Measurements from ENCODE around the gene ZNF568. TPM values are rescaled to one million over a fixed set of nuclear protein-coding genes. Genes with fewer than 3 reads are reported as not detected.
A peak's percentile ranks its signal among the peaks of the same experiment; 100 is the strongest.

ZNF568 gene
- total RNA-seq, 2 donors from 2014 or later, result 3.7 to 5.7 TPM

DNA sequence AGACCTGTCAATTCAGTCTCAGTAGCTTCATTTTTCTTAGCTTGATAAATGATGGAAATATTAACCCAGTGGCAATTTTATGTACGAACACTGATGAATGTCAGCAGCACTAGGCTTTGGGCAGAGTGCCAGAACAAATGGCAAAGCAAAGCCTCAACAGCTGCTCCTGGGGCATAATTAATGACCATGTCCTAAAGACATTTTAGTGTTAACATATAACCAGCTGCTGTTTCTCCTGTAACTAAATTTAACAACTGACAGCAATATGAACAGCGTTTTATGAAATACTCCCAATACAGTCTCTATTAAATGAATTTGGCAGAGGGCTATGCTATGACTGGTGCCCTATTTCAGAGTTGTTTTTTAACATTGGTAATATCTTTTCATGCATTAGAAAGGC, 47.1 kb downstream of the ZNF568 start:
- no peak overlapping the region for H3K9ac ChIP-seq (ENCODE audit: extremely low read depth, low read length, poor library complexity, severe bottlenecking)
- H3K36me3 Mint-ChIP-seq (ENCODE audit: low read depth), result peaks cover 5% of the 10 kb centered on the region
- no peaks in the 10 kb centered on the region for H3K4me1 Mint-ChIP-seq
- H3K36me3 ChIP-seq (ENCODE audit: control insufficient read depth, insufficient read depth, low read length), result no peaks in the 10 kb centered on the region
- H3K27ac ChIP-seq (ENCODE audit: low read depth, low read length), result no peak overlapping the region
- no peak overlapping the region for H3K4me3 Mint-ChIP-seq
- no peak overlapping the region for H3K27ac Mint-ChIP-seq
- H3K27me3 ChIP-seq (ENCODE audit: control insufficient read depth, insufficient read depth, low read length, poor library complexity, severe bottlenecking), result no peaks in the 10 kb centered on the region
- no peaks in the 10 kb centered on the region for H3K27me3 Mint-ChIP-seq (ENCODE audit: insufficient read depth)
- H3K9me3 ChIP-seq (ENCODE audit: control insufficient read depth, low read length), result peaks cover 77% of the 10 kb centered on the region
- no peak overlapping the region for H3K4me3 ChIP-seq (ENCODE audit: low read length)
- no peak for DNase-seq
- 69 to 90% methylated on average over 1 to 2 of the region's 2 CpGs for WGBS, 2 experiments (ENCODE audit: insufficient coverage in 1 of 2, insufficient read length in 1 of 2)
- no peaks in the 10 kb centered on the region for H3K4me1 ChIP-seq (ENCODE audit: control insufficient read depth, insufficient read depth, low read length)
- TF ChIP-seq, protein P1, sequence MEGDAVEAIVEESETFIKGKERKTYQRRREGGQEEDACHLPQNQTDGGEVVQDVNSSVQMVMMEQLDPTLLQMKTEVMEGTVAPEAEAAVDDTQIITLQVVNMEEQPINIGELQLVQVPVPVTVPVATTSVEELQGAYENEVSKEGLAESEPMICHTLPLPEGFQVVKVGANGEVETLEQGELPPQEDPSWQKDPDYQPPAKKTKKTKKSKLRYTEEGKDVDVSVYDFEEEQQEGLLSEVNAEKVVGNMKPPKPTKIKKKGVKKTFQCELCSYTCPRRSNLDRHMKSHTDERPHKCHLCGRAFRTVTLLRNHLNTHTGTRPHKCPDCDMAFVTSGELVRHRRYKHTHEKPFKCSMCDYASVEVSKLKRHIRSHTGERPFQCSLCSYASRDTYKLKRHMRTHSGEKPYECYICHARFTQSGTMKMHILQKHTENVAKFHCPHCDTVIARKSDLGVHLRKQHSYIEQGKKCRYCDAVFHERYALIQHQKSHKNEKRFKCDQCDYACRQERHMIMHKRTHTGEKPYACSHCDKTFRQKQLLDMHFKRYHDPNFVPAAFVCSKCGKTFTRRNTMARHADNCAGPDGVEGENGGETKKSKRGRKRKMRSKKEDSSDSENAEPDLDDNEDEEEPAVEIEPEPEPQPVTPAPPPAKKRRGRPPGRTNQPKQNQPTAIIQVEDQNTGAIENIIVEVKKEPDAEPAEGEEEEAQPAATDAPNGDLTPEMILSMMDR (conservative IDR thresholded peaks at IDR 0.05), result no peak
- peaks cover 80% of the 10 kb centered on the region for H3K9me3 Mint-ChIP-seq

- TF ChIP-seq, protein P1 (conservative IDR thresholded peaks at IDR 0.05), result no peak
- peaks cover 42% of the 10 kb centered on the region for H3K9me3 ChIP-seq (ENCODE audit: control insufficient read depth, low read length)
- no peaks in the 10 kb centered on the region for H3K27me3 ChIP-seq (ENCODE audit: control insufficient read depth, insufficient read depth, low read length, poor library complexity, severe bottlenecking)
- DNase-seq, result no peak
- Mint-ChIP-seq H3K4me3 (peak overlapping the region; percentile 63), H3K36me3 (ENCODE audit: low read depth) (peaks cover 12% of the 10 kb centered on the region), H3K27me3 (ENCODE audit: insufficient read depth) (peaks cover 4% of the 10 kb centered on the region), H3K27ac (no peak overlapping the region), H3K9me3 (peaks cover 72% of the 10 kb centered on the region), H3K4me1 (no peaks in the 10 kb centered on the region)
- H3K4me3 ChIP-seq (ENCODE audit: low read length), result no peak overlapping the region
- WGBS, 2 experiments (ENCODE audit: insufficient coverage in 1 of 2, insufficient read length in 1 of 2), result 94 to 95% methylated on average over 15 to 25 of the region's 25 CpGs
- H3K9ac ChIP-seq (ENCODE audit: extremely low read depth, low read length, poor library complexity, severe bottlenecking), result no peak overlapping the region
- H3K4me1 ChIP-seq (ENCODE audit: control insufficient read depth, insufficient read depth, low read length), result no peaks in the 10 kb centered on the region
- no peak overlapping the region for H3K27ac ChIP-seq (ENCODE audit: low read depth, low read length)
- H3K36me3 ChIP-seq (ENCODE audit: control insufficient read depth, insufficient read depth, low read length), result no peaks in the 10 kb centered on the region
These were observed 56.4 kb downstream of the ZNF568 start for GRCh38 chr19:36972571-36972970.

DNA sequence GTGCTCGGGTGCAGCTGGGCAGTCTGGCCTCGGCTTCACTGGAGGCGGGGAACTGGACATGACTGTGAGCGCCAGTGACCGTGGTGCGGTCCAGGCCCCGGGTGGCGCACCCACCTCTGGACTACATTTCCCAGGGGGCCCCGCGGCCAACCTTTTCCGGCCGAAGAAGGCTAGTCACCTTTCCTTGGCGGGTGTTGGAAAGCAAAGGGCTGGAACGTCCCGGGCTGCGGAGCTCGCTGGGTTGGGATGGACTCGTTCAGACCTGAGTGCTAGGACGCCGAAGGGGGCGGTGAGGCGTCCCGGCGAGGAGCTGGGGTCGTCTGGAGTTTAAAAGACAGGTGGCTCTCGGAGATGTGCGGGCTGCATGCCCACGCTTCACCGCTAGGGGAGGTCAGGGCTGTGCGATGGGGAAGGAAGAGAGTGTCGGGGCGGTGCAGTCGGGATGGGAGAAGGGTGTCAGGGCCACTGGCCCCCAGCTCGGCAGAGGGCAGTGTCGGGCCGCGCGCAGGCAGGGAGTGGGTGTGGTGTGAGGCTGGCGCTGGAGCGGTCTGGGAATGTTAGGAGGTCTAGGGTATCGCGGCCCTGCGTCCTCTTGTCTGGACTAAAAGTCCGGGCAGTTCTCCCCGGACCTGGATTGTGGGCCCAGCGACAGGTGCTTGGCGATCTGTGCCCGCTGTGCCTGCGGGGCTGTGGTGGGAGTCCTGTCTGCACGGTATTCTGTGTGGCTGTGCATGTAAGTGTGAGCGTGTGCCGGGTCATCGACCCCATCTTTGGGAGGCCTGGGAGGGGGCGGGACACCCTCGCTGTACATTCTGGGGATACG, 57.1 kb downstream of the ZNF568 start:
- H3K4me1 ChIP-seq (ENCODE audit: control insufficient read depth, insufficient read depth, low read length), result no peaks in the 10 kb centered on the region
- H3K9me3 Mint-ChIP-seq, result peaks cover 75% of the 10 kb centered on the region
- peaks cover 4% of the 10 kb centered on the region for H3K27me3 Mint-ChIP-seq (ENCODE audit: insufficient read depth)
- peaks cover 12% of the 10 kb centered on the region for H3K36me3 Mint-ChIP-seq (ENCODE audit: low read depth)
- H3K27me3 ChIP-seq (ENCODE audit: control insufficient read depth, insufficient read depth, low read length, poor library complexity, severe bottlenecking), result no peaks in the 10 kb centered on the region
- WGBS, 2 experiments (ENCODE audit: insufficient coverage in 1 of 2, insufficient read length in 1 of 2), result 85 to 86% methylated on average over 30 to 56 of the region's 56 CpGs
- H3K27ac ChIP-seq (ENCODE audit: low read depth, low read length), result no peak overlapping the region
- DNase-seq, result peak; percentile 57
- peaks cover 45% of the 10 kb centered on the region for H3K9me3 ChIP-seq (ENCODE audit: control insufficient read depth, low read length)
- no peak overlapping the region for H3K27ac Mint-ChIP-seq
- no peak overlapping the region for H3K9ac ChIP-seq (ENCODE audit: extremely low read depth, low read length, poor library complexity, severe bottlenecking)
- no peaks in the 10 kb centered on the region for H3K4me1 Mint-ChIP-seq
- H3K36me3 ChIP-seq (ENCODE audit: control insufficient read depth, insufficient read depth, low read length), result no peaks in the 10 kb centered on the region
- peak overlapping the region; percentile 63 for H3K4me3 Mint-ChIP-seq
- TF ChIP-seq, protein P1 (conservative IDR thresholded peaks at IDR 0.05), result peak; percentile 74
- no peak overlapping the region for H3K4me3 ChIP-seq (ENCODE audit: low read length)

Data from endodermal cell (in vitro differentiated cells).